HepG2 (cell line): ENCODE measurements around the gene RANBP3. TPM values are rescaled to one million over a fixed set of nuclear protein-coding genes. Genes with fewer than 3 reads are reported as not detected.

ENCODE experiments used
- DMAP1 ChIP-seq: IDR thresholded peaks from 2 replicates; pipeline ENCODE4 v1.6.1; 2016
- ERF ChIP-seq: IDR thresholded peaks from 2 replicates; pipeline ENCODE4 v1.6.1; 2018; ENCODE audit warnings: missing biosample characterization, missing genetic modification reagents
- GATA4 ChIP-seq: sonication (generic); IDR thresholded peaks from 2 replicates; pipeline ENCODE4 v1.6.1; 2016; ENCODE audit warnings: antibody characterized with exemption, low read depth, borderline replicate concordance
- HNF4G ChIP-seq, 2 experiments: sonication (generic) in 1 of 2; formaldehyde crosslinking in 1 of 2; IDR thresholded peaks; 2 replicates each; pipeline versions ENCODE4 v1.4.0 to v1.6.1; 2011 to 2020; ENCODE audit warnings: borderline replicate concordance in 2 of 2, low read depth in 2 of 2, mild to moderate bottlenecking in 2 of 2, low read length in 1 of 2, missing genetic modification reagents in 1 of 2, moderate library complexity in 1 of 2
- HOMEZ ChIP-seq: IDR thresholded peaks from 2 replicates; pipeline ENCODE4 v1.6.1; 2016; ENCODE audit warnings: low read depth
- JUN ChIP-seq: sonication (generic); formaldehyde crosslinking; IDR thresholded peaks from 2 replicates; pipeline ENCODE4 v1.4.0; 2020; ENCODE audit warnings: mild to moderate bottlenecking, missing genetic modification reagents
- JUND ChIP-seq: sonication (generic); formaldehyde crosslinking; IDR thresholded peaks from 2 replicates; pipeline ENCODE4 v1.8.0; 2022; ENCODE audit warnings: mild to moderate bottlenecking, missing genetic modification reagents
- KLF6 ChIP-seq: IDR thresholded peaks from 2 replicates; pipeline ENCODE4 v1.8.0; 2016; ENCODE audit warnings: missing biosample characterization, missing genetic modification reagents
- MATR3 ChIP-seq: sonication (generic); formaldehyde crosslinking; IDR thresholded peaks from 2 replicates; pipeline ENCODE4 v1.4.0; 2020; ENCODE audit warnings: missing genetic modification reagents
- MAX ChIP-seq: IDR thresholded peaks from 2 replicates; pipeline ENCODE4 v1.6.1; 2012; ENCODE audit warnings: inconsistent platforms
- MIXL1 ChIP-seq: IDR thresholded peaks from 2 replicates; pipeline ENCODE4 v1.6.1; 2016
- MXD4 ChIP-seq: IDR thresholded peaks from 2 replicates; pipeline ENCODE4 v1.6.1; 2016; ENCODE audit warnings: mild to moderate bottlenecking, missing biosample characterization, missing genetic modification reagents
- POLR2AphosphoS2 ChIP-seq: IDR thresholded peaks from 2 replicates; pipeline ENCODE4 v1.6.1; 2011; ENCODE audit warnings: low read depth, low read length, improper control_type of control experiment
- RELA ChIP-seq: sonication (generic); formaldehyde crosslinking; IDR thresholded peaks from 2 replicates; pipeline ENCODE4 v1.4.0; 2020; ENCODE audit warnings: missing genetic modification reagents
- RXRB ChIP-seq: IDR thresholded peaks from 2 replicates; pipeline ENCODE4 v1.6.1; 2016; ENCODE audit warnings: borderline replicate concordance, missing genetic modification reagents, missing compliant biosample characterization
- THAP11 ChIP-seq: IDR thresholded peaks from 2 replicates; pipeline ENCODE4 v1.6.1; 2016; ENCODE audit warnings: missing biosample characterization, missing genetic modification reagents
- ZBTB43 ChIP-seq: sonication (generic); formaldehyde crosslinking; conservative IDR thresholded peaks from 2 replicates; pipeline ENCODE4 v1.4.0; 2020; ENCODE audit warnings: missing genetic modification reagents
- ZFX ChIP-seq: sonication (generic); formaldehyde crosslinking; IDR thresholded peaks from 2 replicates; pipeline ENCODE4 v1.4.0; 2020; ENCODE audit warnings: mild to moderate bottlenecking, low read depth, missing genetic modification reagents, moderate library complexity
- ZMAT3 ChIP-seq: sonication (generic); formaldehyde crosslinking; conservative IDR thresholded peaks from 2 replicates; pipeline ENCODE4 v1.7.0; 2021; ENCODE audit warnings: missing genetic modification reagents
- ZNF501 ChIP-seq: sonication (generic); formaldehyde crosslinking; IDR thresholded peaks from 2 replicates; pipeline ENCODE4 v1.5.1; 2020; ENCODE audit warnings: mild to moderate bottlenecking, moderate library complexity, missing genetic modification reagents
- ZSCAN29 ChIP-seq: sonication (generic); formaldehyde crosslinking; conservative IDR thresholded peaks from 2 replicates; pipeline ENCODE4 v1.4.0; 2020; ENCODE audit warnings: mild to moderate bottlenecking, missing genetic modification reagents
- polyA plus RNA-seq, 8 experiments: library from polyadenylated mRNA; depleted of rRNA in 3 of 8; stranded (reverse) in 7 of 8; unstranded in 1 of 8; fragments of >200 nt; fragmentation: Illumina TruSeq in 4 of 8; extraction: Trizol in 4 of 8; gene quantifications; 2 replicates each; pipeline versions ENCODE4 v1.2.1 to v1.2.3, GENCODE V29; 2011 to 2016; ENCODE audit warnings: low read depth in 4 of 8, missing spikeins in 1 of 8, mixed read lengths in 1 of 8; ENCODE audit not compliant: insufficient read depth in 1 of 8
- total RNA-seq, 5 experiments: library from RNA; depleted of rRNA; stranded (reverse); fragments of >200 nt; fragmentation: Illumina TruSeq; extraction: Trizol; gene quantifications; 2 replicates each; pipeline ENCODE4 v1.2.3, GENCODE V29; 2016; ENCODE audit warnings: low read depth in 1 of 5
- TF ChIP-seq, protein P1 (sequence below): sonication (generic); formaldehyde crosslinking; IDR thresholded peaks from 2 replicates; pipeline ENCODE4 v1.5.0; 2020; ENCODE audit warnings: mild to moderate bottlenecking, missing genetic modification reagents, borderline replicate concordance
- TF ChIP-seq, protein P2 (sequence below): conservative IDR thresholded peaks from 2 replicates; pipeline ENCODE4 v1.6.1; 2018; ENCODE audit warnings: missing genetic modification reagents

RANBP3 gene
- total and polyA plus RNA-seq, 2 of the 13 experiments (the other 11 are each of a cell fraction or from before 2014, with no cell fraction given): 39.5 to 149 TPM

DNA sequence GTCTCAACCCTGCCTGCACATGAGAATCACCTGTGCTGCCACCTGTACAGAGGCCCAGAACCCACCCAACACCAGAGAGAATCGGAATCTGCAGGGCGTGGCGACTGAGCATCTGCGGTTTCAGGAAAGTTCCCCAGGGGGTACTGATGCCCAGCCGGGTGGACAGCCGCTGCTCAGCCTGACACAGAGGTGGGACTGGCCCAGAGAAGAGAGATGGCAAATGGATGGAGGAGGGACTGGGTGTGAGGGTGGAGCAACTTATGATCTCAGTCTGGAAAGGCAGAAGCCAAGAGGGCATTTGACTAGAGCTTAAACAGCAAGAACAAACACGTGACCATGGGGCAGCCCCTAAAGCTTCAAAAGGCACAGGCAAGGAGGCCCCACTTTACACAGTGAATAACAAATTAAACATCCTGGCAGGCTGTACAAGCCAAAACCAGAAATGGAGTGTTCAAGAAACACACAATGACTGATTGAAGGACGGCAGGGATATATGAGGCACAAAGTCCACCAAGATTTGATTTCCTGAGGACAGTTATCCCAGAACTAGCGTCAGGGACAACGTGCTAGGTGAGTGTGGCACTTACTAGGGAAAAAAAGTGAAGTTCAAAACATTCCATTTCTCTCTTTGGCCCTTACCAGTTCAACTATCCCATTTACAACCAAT lies 3.1 kb downstream of the RANBP3 start (continued):
- TF ChIP-seq HNF4G (IDR thresholded peaks at IDR 0.05; ENCODE audit: borderline replicate concordance, low read depth, low read length) (peak; percentile 72; the same call in 1 of the 2 replicates), HNF4G (CRISPR knock-in tag; IDR thresholded peaks at IDR 0.05; ENCODE audit: borderline replicate concordance, low read depth) (no peak), MATR3 (CRISPR knock-in tag) (no peak), RELA (peak; percentile 86; the same call in 1 of the 2 replicates), ZMAT3 (CRISPR knock-in tag) (peak; percentile 47; the same call in 1 of the 2 replicates), ZBTB43 (CRISPR knock-in tag) (peak; percentile 76; the same call in 1 of the 2 replicates), ZSCAN29 (CRISPR knock-in tag) (no peak), ZNF501 (CRISPR knock-in tag) (0 out of 2 replicates have a peak, but pooled peaks have one; percentile 64), MAX (peak; percentile 64), RXRB (CRISPR knock-in tag) (peak; percentile 72; the same call in 1 of the 2 replicates), HOMEZ (CRISPR knock-in tag) (peak; percentile 65; the same call in 1 of the 2 replicates), POLR2AphosphoS2 (no peak), MIXL1 (CRISPR knock-in tag) (peak; percentile 75; the same call in 1 of the 2 replicates), KLF6 (CRISPR knock-in tag) (0 out of 2 replicates have a peak, but pooled peaks have one; percentile 40), JUND (0 out of 2 replicates have a peak, but pooled peaks have one; percentile 61), THAP11 (CRISPR knock-in tag) (peak; percentile 57), JUN (0 out of 2 replicates have a peak, but pooled peaks have one; percentile 25), ZFX (CRISPR knock-in tag) (peak; percentile 62), DMAP1 (peak; percentile 28; the same call in 1 of the 2 replicates), MXD4 (CRISPR knock-in tag) (no peak), GATA4 (peak; percentile 12; the same call in 1 of the 2 replicates), ERF (CRISPR knock-in tag) (peak; percentile 79)
- TF ChIP-seq, protein P1, sequence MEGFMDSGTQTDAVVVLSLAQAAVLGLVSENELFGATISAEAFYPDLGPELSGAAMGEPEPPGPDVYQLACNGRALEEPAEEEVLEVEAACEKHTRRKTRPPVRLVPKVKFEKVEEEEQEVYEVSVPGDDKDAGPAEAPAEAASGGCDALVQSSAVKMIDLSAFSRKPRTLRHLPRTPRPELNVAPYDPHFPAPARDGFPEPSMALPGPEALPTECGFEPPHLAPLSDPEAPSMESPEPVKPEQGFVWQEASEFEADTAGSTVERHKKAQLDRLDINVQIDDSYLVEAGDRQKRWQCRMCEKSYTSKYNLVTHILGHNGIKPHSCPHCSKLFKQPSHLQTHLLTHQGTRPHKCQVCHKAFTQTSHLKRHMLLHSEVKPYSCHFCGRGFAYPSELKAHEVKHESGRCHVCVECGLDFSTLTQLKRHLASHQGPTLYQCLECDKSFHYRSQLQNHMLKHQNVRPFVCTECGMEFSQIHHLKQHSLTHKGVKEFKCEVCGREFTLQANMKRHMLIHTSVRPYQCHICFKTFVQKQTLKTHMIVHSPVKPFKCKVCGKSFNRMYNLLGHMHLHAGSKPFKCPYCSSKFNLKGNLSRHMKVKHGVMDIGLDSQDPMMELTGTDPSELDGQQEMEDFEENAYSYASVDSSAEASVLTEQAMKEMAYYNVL: no peak
- TF ChIP-seq, protein P2, sequence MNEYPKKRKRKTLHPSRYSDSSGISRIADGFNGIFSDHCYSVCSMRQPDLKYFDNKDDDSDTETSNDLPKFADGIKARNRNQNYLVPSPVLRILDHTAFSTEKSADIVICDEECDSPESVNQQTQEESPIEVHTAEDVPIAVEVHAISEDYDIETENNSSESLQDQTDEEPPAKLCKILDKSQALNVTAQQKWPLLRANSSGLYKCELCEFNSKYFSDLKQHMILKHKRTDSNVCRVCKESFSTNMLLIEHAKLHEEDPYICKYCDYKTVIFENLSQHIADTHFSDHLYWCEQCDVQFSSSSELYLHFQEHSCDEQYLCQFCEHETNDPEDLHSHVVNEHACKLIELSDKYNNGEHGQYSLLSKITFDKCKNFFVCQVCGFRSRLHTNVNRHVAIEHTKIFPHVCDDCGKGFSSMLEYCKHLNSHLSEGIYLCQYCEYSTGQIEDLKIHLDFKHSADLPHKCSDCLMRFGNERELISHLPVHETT: no peak
